Iris pigment epithelial cell (primary cell): ENCODE data around the gene MUC5B.
"Not testable (repeated sequence)": the region's sequence is repeated elsewhere in the genome, so short reads cannot be mapped to it uniquely, and the experiment has no call there.

ENCODE experiments used
- DNase-seq: peaks from one replicate; pipeline ENCODE4 v3.0.0-alpha.2; 2011; ENCODE audit warnings: low read depth

The MUC5B gene

DNA sequence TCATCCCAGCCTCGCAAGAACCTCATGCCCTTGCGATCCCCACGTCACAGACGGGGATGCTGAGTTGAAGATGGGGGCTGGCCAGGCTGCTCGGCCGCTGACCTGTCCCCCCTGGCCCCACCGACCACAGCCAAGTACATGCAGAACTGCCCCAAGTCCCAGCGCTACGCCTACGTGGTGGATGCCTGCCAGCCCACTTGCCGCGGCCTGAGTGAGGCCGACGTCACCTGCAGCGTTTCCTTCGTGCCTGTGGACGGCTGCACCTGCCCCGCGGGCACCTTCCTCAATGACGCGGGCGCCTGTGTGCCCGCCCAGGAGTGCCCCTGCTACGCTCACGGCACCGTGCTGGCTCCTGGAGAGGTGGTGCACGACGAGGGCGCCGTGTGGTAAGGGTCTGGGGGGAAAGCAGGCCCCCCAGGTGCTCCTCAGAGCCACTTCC, 10.0 kb downstream of the MUC5B start:
- no peak for DNase-seq

DNA sequence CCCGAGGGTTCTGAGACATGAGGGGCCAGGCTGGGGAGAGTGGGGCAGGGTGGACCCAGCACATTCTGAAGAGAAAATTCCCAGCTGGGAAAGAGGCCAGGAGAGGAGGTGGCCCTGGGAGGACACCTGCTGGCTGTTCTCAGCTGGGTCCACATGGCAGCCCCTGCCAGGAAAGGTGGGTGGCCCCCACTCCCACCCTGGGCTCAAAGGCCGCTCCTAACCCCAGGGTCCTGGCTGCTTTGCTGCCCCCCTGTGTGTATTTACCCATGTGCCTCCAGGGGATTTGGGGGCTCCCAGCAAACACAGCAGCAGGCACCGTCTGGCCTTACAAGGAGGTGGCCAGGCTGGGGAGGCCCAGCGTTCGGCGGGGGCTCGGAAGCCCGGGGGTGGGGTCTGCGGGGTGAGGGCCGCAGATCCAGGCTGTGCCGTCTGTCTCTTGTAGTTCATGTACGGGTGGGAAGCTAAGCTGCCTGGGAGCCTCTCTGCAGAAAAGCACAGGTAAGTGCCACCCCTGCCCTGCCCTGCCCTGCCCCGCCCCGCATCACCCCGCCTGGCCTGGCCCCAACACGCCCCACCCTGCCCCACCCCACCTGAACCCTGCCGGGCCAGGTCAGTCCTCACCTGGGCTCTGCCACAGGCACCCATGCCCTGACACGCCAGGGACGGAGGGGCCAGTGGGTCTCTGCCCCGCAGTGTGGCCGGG, 10.6 kb downstream of the MUC5B start:
- no peak for DNase-seq

DNA sequence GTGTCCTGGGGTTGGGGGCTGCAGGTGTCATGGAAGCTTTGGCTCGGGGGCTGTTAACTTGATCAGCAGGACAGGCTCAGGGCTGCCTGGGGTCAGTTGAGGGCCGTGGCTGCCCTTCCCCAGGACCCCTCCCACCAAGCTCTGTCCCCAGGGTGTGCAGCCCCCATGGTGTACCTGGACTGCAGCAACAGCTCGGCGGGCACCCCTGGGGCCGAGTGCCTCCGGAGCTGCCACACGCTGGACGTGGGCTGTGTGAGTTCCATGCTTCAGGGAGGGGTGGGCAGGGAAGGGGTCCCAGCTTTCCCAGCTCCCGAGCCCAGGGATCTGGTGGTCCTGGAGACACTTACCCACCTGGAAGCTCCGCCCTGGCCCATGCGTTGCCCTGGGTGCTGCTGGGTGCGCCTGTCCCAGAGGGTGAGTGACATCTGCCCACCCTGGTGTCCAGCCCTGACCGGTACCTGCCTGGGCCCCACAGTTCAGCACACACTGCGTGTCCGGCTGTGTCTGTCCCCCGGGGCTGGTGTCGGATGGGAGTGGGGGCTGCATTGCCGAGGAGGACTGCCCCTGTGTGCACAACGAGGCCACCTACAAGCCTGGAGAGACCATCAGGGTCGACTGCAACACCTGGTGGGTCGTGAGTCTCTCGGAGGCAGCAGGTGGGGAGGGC, 11.3 kb downstream of the MUC5B start:
- no peak for DNase-seq

DNA sequence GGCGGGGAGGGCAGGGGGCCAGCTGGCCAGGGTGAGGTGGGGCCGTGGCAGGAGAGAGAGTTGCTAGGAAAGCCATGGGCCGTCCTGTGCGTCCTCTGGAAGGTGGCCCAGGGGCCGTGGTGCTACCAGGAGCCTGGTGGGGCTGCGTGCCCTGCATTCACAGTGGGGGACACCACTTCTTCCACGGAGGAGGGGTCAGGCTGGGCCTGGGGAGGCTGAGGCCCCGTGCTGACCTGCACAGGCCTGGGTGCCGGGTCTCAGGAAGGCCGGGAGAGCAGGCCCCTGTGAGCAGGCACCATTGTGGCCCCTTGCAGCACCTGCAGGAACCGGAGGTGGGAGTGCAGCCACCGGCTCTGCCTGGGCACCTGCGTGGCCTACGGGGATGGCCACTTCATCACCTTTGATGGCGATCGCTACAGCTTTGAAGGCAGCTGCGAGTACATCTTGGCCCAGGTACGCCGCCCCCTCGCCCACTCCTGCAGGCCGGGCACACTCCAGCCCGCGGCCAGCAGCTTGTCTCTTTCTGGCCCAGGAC, 12.0 kb downstream of the MUC5B start:
- DNase-seq: no peak

DNA sequence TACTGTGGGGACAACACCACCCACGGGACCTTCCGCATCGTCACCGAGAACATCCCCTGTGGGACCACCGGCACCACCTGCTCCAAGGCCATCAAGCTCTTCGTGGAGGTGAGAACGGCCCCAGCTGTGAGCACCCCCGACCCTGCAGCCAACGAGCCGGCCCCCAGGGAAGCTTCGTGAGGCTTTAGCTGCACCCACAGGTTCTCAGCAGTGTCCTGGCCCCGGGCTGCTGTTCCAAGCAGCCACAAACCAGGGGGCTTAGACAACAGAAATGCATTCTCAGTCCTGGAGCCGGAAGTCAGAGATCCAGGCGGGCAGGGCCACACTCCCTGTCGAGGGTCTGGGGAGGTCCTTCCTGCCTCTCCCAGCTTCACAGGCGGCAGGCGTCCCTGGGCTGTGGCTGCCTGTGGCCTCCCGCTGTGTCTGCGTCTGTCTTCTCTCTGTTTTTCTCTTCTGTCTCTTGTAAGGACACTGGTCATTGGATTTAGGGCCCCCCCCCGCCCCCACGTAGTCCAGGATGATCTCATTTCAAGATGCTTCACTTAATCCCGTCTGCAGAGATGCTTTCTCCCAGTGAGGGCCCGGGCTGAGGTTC, 12.5 kb downstream of the MUC5B start:
- DNase-seq: no peak

DNA sequence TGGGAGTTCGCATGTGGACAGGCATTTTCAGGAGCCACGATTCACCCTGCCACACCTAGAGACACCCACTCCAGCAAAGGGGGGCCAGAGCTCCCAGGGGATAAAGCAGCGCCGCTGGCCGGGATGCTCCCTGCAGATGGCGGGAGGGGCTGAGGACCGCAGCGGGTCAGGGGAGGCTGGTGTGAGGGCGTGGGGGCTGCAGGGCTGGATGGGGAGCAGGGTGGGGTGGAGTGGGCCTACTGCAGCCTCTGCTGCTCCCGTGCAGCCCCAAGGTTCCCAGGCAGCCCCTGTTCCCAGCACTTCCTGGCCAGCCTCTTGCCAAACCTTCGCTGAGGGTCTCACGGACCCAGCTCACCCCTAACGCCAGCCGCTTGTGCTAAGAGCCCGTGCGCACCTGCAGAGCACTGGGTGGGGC, 13.0 kb downstream of the MUC5B start:
- DNase-seq: no peak

DNA sequence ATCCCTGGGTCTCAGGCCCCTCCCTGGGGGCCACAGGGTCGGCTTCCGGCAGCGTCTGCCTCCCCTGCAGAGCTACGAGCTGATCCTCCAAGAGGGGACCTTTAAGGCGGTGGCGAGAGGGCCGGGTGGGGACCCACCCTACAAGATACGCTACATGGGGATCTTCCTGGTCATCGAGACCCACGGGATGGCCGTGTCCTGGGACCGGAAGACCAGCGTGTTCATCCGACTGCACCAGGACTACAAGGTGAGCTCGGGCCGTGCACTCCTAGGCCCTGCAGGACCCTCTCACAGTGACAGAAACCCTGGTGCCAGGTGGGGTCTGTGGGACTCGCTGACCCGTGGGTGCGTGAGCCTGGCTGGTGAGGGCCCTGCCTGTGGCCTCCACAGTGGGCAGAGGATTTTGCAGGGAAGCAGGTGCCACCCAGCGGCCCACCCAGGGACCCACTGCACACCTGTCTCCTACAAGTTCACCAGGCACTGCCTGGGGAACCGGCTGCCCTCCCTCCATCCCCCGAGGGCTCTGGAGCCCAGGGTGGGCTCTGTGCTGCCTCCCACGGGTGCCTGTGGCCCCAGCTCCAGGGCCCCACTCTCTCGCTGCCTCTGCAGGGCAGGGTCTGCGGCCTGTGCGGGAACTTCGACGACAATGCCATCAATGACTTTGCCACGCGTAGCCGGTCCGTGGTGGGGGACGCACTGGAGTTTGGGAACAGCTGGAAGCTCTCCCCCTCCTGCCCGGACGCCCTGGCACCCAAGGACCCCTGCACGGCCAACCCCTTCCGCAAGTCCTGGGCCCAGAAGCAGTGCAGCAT, 13.7 kb downstream of the MUC5B start:
- no peak for DNase-seq

DNA sequence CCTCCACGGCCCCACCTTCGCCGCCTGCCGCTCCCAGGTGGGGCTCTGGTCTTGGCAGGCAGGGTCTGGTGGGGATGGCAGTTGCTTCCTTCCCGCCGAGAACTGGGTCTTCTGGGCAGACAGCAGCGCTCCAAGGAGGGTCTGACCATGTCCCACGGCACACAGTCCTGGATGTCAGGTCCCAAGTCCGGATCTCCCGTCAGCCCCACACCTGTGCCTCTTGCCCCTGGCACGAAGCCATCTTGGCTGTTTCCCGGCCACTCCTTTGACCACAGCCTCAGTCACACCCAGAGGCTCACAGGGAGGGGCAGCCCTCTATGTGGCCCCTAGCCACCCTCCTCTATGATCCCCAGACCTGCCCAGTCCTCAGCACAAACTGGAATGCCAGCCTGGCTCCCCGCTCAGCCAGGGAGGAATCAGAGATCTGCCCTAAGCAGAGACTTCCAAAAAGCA, 14.3 kb downstream of the MUC5B start:
- DNase-seq: no peak

DNA sequence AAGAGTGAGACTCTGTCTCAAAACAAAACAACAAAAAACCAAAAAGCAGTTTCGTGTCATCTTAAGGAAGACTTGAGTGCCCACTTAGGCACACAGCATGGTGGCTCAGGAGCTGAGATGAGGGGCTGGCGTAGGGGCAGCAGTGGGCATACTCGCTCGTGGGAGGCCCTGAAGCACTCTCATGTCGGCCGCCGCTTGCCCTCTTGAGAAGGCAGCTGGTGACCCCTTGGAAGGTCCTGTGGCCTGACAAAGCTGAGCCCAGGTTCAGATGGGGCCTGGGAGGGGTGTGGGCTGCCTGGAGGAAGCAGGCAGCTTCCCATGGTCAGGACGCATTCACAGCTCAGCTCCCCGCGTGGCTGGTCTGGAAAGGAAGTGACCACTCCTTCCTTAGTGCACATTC, 15.0 kb downstream of the MUC5B start:
- DNase-seq: no peak

DNA sequence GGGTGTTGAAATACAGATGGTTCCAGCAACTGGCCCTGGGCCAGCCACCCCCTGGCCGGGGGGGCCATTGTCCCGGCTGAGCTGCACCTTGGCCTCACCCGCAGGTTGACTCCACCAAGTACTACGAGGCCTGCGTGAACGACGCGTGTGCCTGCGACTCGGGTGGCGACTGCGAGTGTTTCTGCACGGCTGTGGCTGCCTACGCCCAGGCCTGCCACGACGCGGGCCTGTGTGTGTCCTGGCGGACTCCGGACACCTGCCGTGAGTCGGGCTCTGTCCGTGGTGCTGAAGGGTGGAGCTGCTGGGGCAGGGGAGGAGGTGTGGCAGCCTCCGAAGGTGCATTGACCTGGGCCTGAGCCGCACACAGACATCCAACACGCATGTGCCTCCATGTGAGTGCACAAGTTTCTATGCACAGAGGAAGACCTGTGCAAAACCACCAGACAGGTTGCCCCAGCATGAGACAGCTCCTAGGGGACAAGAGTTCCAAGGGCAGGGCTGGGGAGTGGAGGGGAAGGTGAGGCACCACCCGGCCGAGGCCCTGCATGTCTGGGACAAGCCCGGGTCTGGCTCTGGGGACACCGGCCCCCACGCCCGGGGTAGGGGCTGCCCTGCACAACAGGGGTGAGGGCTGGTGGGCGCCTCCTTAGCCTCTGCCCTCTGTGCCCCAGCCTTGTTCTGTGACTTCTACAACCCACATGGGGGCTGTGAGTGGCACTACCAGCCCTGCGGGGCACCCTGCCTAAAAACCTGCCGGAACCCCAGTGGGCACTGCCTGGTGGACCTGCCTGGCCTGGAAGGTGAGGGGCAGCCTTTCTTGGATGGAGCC, 16.1 kb downstream of the MUC5B start:
- DNase-seq: no peak

DNA sequence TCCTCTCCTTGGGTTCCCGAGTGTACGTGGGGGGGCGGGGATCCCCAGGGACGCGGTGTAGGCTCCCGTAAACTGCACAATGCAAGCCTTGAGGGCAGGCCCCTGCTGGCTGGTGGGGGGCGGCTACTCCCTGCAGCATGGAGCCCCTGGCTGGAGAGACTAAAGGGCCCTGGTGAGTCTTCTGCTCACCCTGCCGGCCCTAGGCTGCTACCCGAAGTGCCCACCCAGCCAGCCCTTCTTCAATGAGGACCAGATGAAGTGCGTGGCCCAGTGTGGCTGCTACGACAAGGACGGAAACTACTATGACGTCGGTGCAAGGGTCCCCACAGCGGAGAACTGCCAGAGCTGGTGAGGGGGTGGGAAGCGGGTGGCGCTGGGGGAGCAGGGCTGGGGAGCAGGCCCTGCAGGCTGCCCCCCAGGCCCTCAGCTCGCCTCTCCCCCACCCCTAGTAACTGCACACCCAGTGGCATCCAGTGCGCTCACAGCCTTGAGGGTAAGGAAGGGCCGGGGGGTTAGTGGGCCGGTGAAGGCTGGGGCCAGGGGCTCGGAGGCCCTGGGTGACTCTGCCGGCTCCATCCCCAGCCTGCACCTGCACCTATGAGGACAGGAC, 16.8 kb downstream of the MUC5B start:
- DNase-seq: no peak

DNA sequence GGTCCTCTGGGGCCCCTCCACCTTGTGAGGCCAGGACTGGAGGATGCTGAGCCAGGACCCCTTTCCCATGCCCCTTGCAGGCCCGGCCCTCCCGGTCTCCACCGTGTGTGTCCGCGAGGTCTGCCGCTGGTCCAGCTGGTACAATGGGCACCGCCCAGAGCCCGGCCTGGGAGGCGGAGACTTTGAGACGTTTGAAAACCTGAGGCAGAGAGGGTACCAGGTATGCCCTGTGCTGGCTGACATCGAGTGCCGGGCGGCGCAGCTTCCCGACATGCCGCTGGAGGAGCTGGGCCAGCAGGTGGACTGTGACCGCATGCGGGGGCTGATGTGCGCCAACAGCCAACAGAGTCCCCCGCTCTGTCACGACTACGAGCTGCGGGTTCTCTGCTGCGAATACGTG, 17.9 kb downstream of the MUC5B start:
- DNase-seq: no peak

DNA sequence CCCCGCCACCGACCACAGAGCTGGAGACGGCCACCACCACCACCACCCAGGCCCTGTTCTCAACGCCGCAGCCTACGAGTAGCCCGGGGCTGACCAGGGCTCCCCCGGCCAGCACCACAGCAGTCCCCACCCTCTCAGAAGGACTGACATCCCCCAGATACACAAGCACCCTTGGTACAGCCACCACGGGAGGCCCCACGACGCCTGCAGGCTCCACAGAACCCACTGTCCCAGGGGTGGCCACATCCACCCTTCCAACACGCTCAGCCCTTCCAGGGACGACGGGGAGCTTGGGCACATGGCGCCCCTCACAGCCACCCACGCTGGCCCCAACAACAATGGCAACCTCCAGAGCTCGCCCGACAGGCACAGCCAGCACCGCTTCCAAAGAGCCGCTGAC, 18.8 kb downstream of the MUC5B start:
- no peak for DNase-seq

DNA sequence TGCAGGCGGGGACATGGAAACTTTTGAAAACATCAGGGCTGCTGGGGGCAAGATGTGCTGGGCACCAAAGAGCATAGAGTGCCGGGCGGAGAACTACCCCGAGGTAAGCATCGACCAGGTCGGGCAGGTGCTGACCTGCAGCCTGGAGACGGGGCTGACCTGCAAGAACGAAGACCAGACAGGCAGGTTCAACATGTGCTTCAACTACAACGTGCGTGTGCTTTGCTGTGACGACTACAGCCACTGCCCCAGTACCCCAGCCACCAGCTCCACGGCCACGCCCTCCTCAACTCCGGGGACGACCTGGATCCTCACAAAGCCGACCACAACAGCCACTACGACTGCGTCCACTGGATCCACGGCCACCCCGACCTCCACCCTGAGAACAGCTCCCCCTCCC, 19.4 kb downstream of the MUC5B start:
- no peak for DNase-seq

DNA sequence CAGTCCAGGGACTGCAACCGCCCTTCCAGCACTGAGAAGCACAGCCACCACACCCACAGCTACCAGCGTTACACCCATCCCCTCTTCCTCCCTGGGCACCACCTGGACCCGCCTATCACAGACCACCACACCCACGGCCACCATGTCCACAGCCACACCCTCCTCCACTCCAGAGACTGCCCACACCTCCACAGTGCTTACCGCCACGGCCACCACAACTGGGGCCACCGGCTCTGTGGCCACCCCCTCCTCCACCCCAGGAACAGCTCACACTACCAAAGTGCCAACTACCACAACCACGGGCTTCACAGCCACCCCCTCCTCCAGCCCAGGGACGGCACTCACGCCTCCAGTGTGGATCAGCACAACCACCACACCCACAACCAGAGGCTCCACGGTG, 19.9 kb downstream of the MUC5B start:
- not testable (repeated sequence) for DNase-seq

DNA sequence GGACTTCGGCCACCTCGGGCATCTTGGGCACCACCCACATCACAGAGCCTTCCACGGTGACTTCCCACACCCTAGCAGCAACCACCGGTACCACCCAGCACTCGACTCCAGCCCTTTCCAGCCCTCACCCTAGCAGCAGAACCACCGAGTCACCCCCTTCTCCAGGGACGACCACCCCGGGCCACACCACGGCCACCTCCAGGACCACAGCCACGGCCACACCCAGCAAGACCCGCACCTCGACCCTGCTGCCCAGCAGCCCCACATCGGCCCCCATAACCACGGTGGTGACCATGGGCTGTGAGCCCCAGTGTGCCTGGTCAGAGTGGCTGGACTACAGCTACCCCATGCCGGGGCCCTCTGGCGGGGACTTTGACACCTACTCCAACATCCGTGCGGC, 20.7 kb downstream of the MUC5B start:
- not testable (repeated sequence) for DNase-seq

DNA sequence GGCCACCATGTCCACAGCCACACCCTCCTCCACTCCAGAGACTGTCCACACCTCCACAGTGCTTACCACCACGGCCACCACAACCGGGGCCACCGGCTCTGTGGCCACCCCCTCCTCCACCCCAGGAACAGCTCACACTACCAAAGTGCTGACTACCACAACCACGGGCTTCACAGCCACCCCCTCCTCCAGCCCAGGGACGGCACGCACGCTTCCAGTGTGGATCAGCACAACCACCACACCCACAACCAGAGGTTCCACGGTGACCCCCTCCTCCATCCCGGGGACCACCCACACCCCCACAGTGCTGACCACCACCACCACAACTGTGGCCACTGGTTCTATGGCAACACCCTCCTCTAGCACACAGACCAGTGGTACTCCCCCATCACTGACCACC, 21.7 kb downstream of the MUC5B start:
- not testable (repeated sequence) for DNase-seq

DNA sequence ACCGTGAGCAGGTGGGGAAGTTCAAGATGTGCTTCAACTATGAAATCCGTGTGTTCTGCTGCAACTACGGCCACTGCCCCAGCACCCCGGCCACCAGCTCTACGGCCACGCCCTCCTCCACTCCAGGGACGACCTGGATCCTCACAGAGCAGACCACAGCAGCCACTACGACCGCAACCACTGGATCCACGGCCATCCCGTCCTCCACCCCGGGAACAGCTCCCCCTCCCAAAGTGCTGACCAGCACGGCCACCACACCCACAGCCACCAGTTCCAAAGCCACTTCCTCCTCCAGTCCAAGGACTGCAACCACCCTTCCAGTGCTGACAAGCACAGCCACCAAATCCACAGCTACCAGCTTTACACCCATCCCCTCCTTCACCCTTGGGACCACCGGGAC, 22.9 kb downstream of the MUC5B start:
- DNase-seq: not testable (repeated sequence)

DNA sequence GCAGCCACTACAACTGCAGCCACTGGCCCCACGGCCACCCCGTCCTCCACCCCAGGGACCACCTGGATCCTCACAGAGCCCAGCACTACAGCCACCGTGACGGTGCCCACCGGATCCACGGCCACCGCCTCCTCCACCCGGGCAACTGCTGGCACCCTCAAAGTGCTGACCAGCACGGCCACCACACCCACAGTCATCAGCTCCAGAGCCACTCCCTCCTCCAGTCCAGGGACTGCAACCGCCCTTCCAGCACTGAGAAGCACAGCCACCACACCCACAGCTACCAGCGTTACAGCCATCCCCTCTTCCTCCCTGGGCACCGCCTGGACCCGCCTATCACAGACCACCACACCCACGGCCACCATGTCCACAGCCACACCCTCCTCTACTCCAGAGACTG, 23.4 kb downstream of the MUC5B start:
- not testable (repeated sequence) for DNase-seq

DNA sequence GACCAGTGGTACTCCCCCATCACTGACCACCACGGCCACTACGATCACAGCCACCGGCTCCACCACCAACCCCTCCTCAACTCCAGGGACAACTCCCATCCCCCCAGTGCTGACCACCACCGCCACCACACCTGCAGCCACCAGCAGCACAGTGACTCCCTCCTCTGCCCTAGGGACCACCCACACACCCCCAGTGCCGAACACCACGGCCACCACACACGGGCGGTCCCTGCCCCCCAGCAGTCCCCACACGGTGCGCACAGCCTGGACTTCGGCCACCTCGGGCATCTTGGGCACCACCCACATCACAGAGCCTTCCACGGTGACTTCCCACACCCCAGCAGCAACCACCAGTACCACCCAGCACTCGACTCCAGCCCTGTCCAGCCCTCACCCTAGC, 24.2 kb downstream of the MUC5B start:
- not testable (repeated sequence) for DNase-seq

DNA sequence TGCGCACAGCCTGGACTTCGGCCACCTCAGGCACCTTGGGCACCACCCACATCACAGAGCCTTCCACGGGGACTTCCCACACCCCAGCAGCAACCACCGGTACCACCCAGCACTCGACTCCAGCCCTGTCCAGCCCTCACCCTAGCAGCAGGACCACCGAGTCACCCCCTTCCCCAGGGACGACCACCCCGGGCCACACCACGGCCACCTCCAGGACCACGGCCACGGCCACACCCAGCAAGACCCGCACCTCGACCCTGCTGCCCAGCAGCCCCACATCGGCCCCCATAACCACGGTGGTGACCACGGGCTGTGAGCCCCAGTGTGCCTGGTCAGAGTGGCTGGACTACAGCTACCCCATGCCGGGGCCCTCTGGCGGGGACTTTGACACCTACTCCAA, 26.1 kb downstream of the MUC5B start:
- DNase-seq: not testable (repeated sequence)
